DND-41 (cell line): ENCODE results near the gene TRIM33.

ENCODE experiments used
- EZH2 ChIP-seq: IDR thresholded peaks from 3 replicates; pipeline ENCODE4 v1.6.1; 2012; ENCODE audit warnings: borderline replicate concordance, low read depth, mild to moderate bottlenecking, moderate library complexity, low read length, inconsistent platforms; ENCODE audit not compliant: severe bottlenecking
- TF ChIP-seq, protein P1 (sequence below): IDR thresholded peaks from 2 replicates; pipeline ENCODE4 v1.5.1; 2012; ENCODE audit warnings: borderline replicate concordance, low read length, moderate library complexity, mild to moderate bottlenecking; ENCODE audit not compliant: poor library complexity, severe bottlenecking; ENCODE audit errors: extremely low read depth

DNA sequence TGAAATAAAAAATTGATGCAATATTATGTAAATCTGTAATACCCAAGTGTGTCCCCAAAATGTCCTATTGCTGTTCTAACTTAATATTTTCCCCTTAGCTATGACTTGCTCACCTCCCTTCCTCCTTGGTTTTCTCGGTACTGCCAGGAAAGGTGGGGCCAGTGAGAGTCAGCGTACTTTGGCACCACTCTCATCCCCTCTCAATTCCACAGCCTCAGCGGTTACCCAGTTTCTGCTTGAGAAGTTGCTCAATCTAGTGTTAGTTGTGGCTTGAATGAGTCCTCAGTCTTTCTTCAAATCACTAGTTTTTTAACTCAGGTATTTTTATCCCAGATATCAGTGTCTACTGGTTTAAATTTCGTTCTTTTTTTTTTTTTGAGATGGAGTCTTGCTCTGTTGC lies 38.1 kb upstream of the TRIM33 start:
- TF ChIP-seq, protein P1, sequence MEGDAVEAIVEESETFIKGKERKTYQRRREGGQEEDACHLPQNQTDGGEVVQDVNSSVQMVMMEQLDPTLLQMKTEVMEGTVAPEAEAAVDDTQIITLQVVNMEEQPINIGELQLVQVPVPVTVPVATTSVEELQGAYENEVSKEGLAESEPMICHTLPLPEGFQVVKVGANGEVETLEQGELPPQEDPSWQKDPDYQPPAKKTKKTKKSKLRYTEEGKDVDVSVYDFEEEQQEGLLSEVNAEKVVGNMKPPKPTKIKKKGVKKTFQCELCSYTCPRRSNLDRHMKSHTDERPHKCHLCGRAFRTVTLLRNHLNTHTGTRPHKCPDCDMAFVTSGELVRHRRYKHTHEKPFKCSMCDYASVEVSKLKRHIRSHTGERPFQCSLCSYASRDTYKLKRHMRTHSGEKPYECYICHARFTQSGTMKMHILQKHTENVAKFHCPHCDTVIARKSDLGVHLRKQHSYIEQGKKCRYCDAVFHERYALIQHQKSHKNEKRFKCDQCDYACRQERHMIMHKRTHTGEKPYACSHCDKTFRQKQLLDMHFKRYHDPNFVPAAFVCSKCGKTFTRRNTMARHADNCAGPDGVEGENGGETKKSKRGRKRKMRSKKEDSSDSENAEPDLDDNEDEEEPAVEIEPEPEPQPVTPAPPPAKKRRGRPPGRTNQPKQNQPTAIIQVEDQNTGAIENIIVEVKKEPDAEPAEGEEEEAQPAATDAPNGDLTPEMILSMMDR, result no peak
- no peak for TF ChIP-seq EZH2
